ENCODE data around the gene WNT3.

WNT3 gene

GRCh38 chr17:46753776-46754175 lies 64.7 kb downstream of the WNT3 start:
- no peak overlapping the region for H3K4me3 ChIP-seq (ENCODE audit: low read depth, low read length)

DNA sequence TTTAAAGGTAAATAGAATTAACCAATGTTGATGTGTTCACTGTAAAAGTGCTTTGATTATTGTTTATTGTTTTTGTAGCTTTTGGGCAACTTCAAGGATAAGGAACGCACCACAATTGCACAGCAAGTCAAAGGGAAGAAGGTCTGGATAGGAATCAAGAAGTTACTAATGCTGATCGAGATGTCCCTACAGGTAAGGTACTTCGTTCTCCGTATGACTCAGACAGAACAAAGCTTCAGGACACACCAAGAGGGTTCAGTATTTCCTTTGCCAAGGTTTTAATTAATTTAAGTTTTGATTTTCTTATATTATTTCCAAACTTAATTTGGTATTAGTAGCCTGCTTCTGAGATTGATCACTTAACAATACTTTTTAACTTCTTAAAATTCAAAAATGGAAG lies 67.1 kb downstream of the WNT3 start:
- TF ChIP-seq, protein P1, sequence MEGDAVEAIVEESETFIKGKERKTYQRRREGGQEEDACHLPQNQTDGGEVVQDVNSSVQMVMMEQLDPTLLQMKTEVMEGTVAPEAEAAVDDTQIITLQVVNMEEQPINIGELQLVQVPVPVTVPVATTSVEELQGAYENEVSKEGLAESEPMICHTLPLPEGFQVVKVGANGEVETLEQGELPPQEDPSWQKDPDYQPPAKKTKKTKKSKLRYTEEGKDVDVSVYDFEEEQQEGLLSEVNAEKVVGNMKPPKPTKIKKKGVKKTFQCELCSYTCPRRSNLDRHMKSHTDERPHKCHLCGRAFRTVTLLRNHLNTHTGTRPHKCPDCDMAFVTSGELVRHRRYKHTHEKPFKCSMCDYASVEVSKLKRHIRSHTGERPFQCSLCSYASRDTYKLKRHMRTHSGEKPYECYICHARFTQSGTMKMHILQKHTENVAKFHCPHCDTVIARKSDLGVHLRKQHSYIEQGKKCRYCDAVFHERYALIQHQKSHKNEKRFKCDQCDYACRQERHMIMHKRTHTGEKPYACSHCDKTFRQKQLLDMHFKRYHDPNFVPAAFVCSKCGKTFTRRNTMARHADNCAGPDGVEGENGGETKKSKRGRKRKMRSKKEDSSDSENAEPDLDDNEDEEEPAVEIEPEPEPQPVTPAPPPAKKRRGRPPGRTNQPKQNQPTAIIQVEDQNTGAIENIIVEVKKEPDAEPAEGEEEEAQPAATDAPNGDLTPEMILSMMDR (IDR thresholded peaks at IDR 0.05; ENCODE audit: borderline replicate concordance, insufficient read depth, low read depth, low read length): no peak
- no peak overlapping the region for H3K4me3 ChIP-seq (ENCODE audit: low read depth, low read length)

More at GRCh38 chr17:46753776-46754175, 64.7 kb downstream of the WNT3 start:
- TF ChIP-seq, protein P1 (IDR thresholded peaks at IDR 0.05; ENCODE audit: borderline replicate concordance, insufficient read depth, low read depth, low read length): no peak

- TF ChIP-seq, protein P1 (IDR thresholded peaks at IDR 0.05; ENCODE audit: borderline replicate concordance, insufficient read depth, low read depth, low read length): no peak
- H3K4me3 ChIP-seq (ENCODE audit: low read depth, low read length): no peak overlapping the region
Measured at GRCh38 chr17:46745376-46745775, 73.1 kb downstream of the WNT3 start.

- TF ChIP-seq, protein P1 (IDR thresholded peaks at IDR 0.05; ENCODE audit: borderline replicate concordance, insufficient read depth, low read depth, low read length): no peak
- no peak overlapping the region for H3K4me3 ChIP-seq (ENCODE audit: low read depth, low read length)
Measured at GRCh38 chr17:46744441-46744840, 74.1 kb downstream of the WNT3 start.

DNA sequence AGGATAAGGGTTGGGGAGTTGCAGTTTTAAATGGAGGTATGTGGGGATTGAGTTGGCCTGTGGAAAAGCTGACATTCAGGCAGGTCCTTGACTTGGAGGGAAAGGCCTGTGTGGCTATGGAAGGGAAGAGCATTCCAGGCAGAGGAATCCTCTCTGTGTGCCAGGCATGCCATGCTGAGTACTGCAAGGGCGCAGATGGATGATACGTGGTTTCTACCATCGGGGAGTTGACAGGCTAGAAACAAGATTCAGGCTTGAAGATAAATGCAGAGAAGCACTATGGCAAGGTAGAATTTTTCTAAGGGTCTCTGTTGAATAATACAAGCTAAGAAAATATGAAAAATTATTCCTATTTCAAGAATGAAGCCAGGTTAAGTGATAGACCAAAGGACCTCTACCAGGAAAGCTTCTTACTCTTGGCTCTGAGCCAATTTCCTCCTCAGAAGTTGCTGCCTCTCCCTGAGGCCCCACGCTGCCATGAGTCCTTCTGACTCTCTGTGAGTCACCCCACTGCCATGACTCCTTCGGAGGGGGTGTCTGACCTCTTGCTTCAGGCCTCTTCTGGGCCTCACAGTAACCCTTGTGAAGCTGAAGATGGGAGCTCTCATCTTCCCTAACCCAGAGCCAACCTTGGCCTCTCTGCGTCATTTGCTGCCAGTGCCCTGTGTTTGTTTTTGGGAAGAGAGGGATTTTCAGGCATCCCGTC lies 75.8 kb downstream of the WNT3 start:
- no peak overlapping the region for H3K4me3 ChIP-seq (ENCODE audit: low read depth, low read length)
- TF ChIP-seq, protein P1 (IDR thresholded peaks at IDR 0.05; ENCODE audit: borderline replicate concordance, insufficient read depth, low read depth, low read length): no peak

- TF ChIP-seq, protein P1 (IDR thresholded peaks at IDR 0.05; ENCODE audit: borderline replicate concordance, insufficient read depth, low read depth, low read length): no peak
- H3K4me3 ChIP-seq (ENCODE audit: low read depth, low read length): no peak overlapping the region
Measured at GRCh38 chr17:46741122-46741730, 77.3 kb downstream of the WNT3 start.

- TF ChIP-seq, protein P1 (IDR thresholded peaks at IDR 0.05; ENCODE audit: borderline replicate concordance, insufficient read depth, low read depth, low read length): no peak
- H3K4me3 ChIP-seq (ENCODE audit: low read depth, low read length): no peak overlapping the region
Measured at GRCh38 chr17:46739982-46740381, 78.5 kb downstream of the WNT3 start.

All from GM12875 (cell line).